Endothelial cell (in vitro differentiated cells): ENCODE results near the gene NDUFAF5. TPM values are rescaled to one million over a fixed set of nuclear protein-coding genes. Genes with fewer than 3 reads are reported as not detected.
"Not testable (repeated sequence)": the region's sequence is repeated elsewhere in the genome, so short reads cannot be mapped to it uniquely, and the experiment has no call there.

ENCODE experiments used
- DNase-seq: peaks from one replicate; pipeline ENCODE4 v3.0.0; 2021; ENCODE audit warnings: low spot score
- H3K27ac Mint-ChIP-seq: one replicate; pipeline ENCODE4 v1.8.0; 2021; ENCODE audit warnings: mixed read lengths, inconsistent platforms; ENCODE audit not compliant: unreplicated experiment
- H3K27me3 Mint-ChIP-seq: one replicate; pipeline ENCODE4 v1.8.0; 2021; ENCODE audit warnings: mild to moderate bottlenecking, moderate library complexity, mixed read lengths, inconsistent platforms; ENCODE audit not compliant: unreplicated experiment
- H3K36me3 Mint-ChIP-seq: one replicate; pipeline ENCODE4 v1.8.0; 2021; ENCODE audit warnings: mild to moderate bottlenecking, low read depth, mixed read lengths, inconsistent platforms; ENCODE audit not compliant: unreplicated experiment
- H3K4me1 Mint-ChIP-seq: one replicate; pipeline ENCODE4 v1.8.0; 2021; ENCODE audit warnings: mild to moderate bottlenecking, mixed read lengths, inconsistent platforms; ENCODE audit not compliant: unreplicated experiment
- H3K4me3 Mint-ChIP-seq: one replicate; pipeline ENCODE4 v1.8.0; 2021; ENCODE audit warnings: mild to moderate bottlenecking, mixed read lengths, inconsistent platforms; ENCODE audit not compliant: unreplicated experiment
- H3K9me3 Mint-ChIP-seq: one replicate; pipeline ENCODE4 v1.8.0; 2021; ENCODE audit warnings: mixed read lengths, inconsistent platforms; ENCODE audit not compliant: unreplicated experiment
- CTCF ChIP-seq: fragments of 200-600 bp; sonication (generic); IDR thresholded peaks from one replicate; pipeline ENCODE4 v1.5.0; 2021; ENCODE audit warnings: antibody characterized with exemption; ENCODE audit not compliant: unreplicated experiment
- total RNA-seq: library from RNA; stranded (reverse); fragmentation: NEBNext Ultra II Directional; extraction: Animal tissue kit (Norgen Biotek cat#: 25700); gene quantifications from one replicate; pipeline ENCODE4 v1.2.1, GENCODE V29; 2021; ENCODE audit not compliant: unreplicated experiment

The NDUFAF5 gene
- total RNA-seq, 1 donor from 2014 or later = 22.5 TPM

- H3K9me3 Mint-ChIP-seq = no peaks in the 10 kb centered on the region
- no peaks in the 10 kb centered on the region for H3K4me1 Mint-ChIP-seq
- no peak overlapping the region for H3K27ac Mint-ChIP-seq
- no peak overlapping the region for H3K4me3 Mint-ChIP-seq
- DNase-seq = no peak
- H3K36me3 Mint-ChIP-seq = peaks cover 14% of the 10 kb centered on the region
- no peaks in the 10 kb centered on the region for H3K27me3 Mint-ChIP-seq
- TF ChIP-seq CTCF = no peak
Measured at GRCh38 chr20:13755809-13756208, 29.0 kb upstream of the NDUFAF5 start.

GRCh38 chr20:13756551-13756950 is 28.3 kb upstream of the NDUFAF5 start:
- no peak for DNase-seq
- no peaks in the 10 kb centered on the region for H3K9me3 Mint-ChIP-seq
- no peaks in the 10 kb centered on the region for H3K27me3 Mint-ChIP-seq
- H3K4me3 Mint-ChIP-seq = no peak overlapping the region
- H3K36me3 Mint-ChIP-seq = peaks cover 14% of the 10 kb centered on the region
- no peaks in the 10 kb centered on the region for H3K4me1 Mint-ChIP-seq
- no peak overlapping the region for H3K27ac Mint-ChIP-seq
- TF ChIP-seq CTCF = no peak

- H3K4me1 Mint-ChIP-seq = no peaks in the 10 kb centered on the region
- no peak for DNase-seq
- H3K36me3 Mint-ChIP-seq = peaks cover 14% of the 10 kb centered on the region
- no peaks in the 10 kb centered on the region for H3K27me3 Mint-ChIP-seq
- H3K27ac Mint-ChIP-seq = no peak overlapping the region
- no peak overlapping the region for H3K4me3 Mint-ChIP-seq
- no peaks in the 10 kb centered on the region for H3K9me3 Mint-ChIP-seq
- no peak for TF ChIP-seq CTCF
Measured at GRCh38 chr20:13758884-13759283, 25.9 kb upstream of the NDUFAF5 start.

GRCh38 chr20:13760451-13760946 is 24.3 kb upstream of the NDUFAF5 start:
- H3K27ac Mint-ChIP-seq, H3K4me1 Mint-ChIP-seq, DNase-seq, H3K9me3 Mint-ChIP-seq, H3K27me3 Mint-ChIP-seq, H3K4me3 Mint-ChIP-seq: not testable (repeated sequence)
- H3K36me3 Mint-ChIP-seq = peaks cover 28% of the 10 kb centered on the region

GRCh38 chr20:13765299-13765698 is 19.5 kb upstream of the NDUFAF5 start:
- Mint-ChIP-seq H3K27me3 (peaks cover 2% of the 10 kb centered on the region), H3K27ac (peak overlapping the region; percentile 86), H3K9me3 (no peaks in the 10 kb centered on the region), H3K36me3 (peaks cover 45% of the 10 kb centered on the region), H3K4me1 (peaks cover 3% of the 10 kb centered on the region), H3K4me3 (peak overlapping the region; percentile 56)
- no peak for TF ChIP-seq CTCF
- DNase-seq = no peak
